Measurements from ENCODE around the gene IDI1.

IDI1 gene

GRCh38 chr10:990808-991207 is 58.1 kb downstream of the IDI1 start:
- DNase-seq: no peak

All from NCI-H2029 (cell line).